Testis (tissue), 3 donors: ENCODE measurements around the gene KLHDC9. TPM values are rescaled to one million over a fixed set of nuclear protein-coding genes. Genes with fewer than 3 reads are reported as not detected.

Source experiments
- DNase-seq: peaks from one replicate; pipeline ENCODE4 v3.0.0-alpha.2; 2019
- H3K27ac ChIP-seq, 2 donors: fragments of 200-600 bp; sonication (generic); one replicate each; pipeline ENCODE4 v1.5.1; 2019
- H3K27me3 ChIP-seq: fragments of 200-600 bp; sonication (generic); one replicate; pipeline ENCODE4 v1.5.1; 2019
- H3K36me3 ChIP-seq: fragments of 200-600 bp; sonication (generic); one replicate; pipeline ENCODE4 v1.5.1; 2017; ENCODE audit warnings: low read depth; ENCODE audit errors: missing control alignments
- H3K4me1 ChIP-seq: fragments of 200-600 bp; sonication (generic); one replicate; pipeline ENCODE4 v1.5.1; 2019
- H3K4me3 ChIP-seq, 2 donors: fragments of 200-600 bp; sonication (generic); one replicate each; pipeline ENCODE4 v1.5.1; 2017 to 2019
- H3K9me3 ChIP-seq: fragments of 200-600 bp; sonication (generic); one replicate; pipeline ENCODE4 v1.5.1; 2017
- CTCF ChIP-seq, 3 experiments: fragments of 450-650 bp in 2 of 3; fragments of 200-600 bp in 1 of 3; sonication (generic) in 1 of 3; IDR thresholded peaks; one replicate each; pipeline ENCODE4 v1.5.1; 2016 to 2019; ENCODE audit warnings: antibody characterized with exemption in 3 of 3, mild to moderate bottlenecking in 2 of 3, moderate library complexity in 1 of 3
- POLR2A ChIP-seq: fragments of 450-650 bp; IDR thresholded peaks from one replicate; pipeline ENCODE4 v1.6.1; 2017; ENCODE audit warnings: antibody characterized with exemption, mild to moderate bottlenecking, moderate library complexity
- WGBS, 2 donors: methylation state at CpG; one replicate each; pipeline ENCODE4 v1.1.5; 2018; 5-methylcytosine and 5-hydroxymethylcytosine counted together
- intact Hi-C: fragments of 100-400 bp; cut with DNase I; formaldehyde crosslinking; loops from one replicate; pipeline ENCODE4 v1.15.1; 2023; ENCODE audit warnings: low total_unique reads
- polyA plus RNA-seq: library from polyadenylated mRNA; stranded (reverse); fragments of 350-450 nt; fragmentation: Illumina TruSeq; extraction: RNeasy Lipid Tissue Mini Kit (QIAGEN cat#74804); gene quantifications from one replicate; pipeline ENCODE4 v1.2.3, GENCODE V29; 2014; ENCODE audit warnings: low read depth, low replicate concordance; ENCODE audit not compliant: insufficient read depth
- total RNA-seq, 2 donors: library from RNA; depleted of rRNA; stranded (reverse); fragments of >200 nt; gene quantifications; one replicate each; pipeline ENCODE4 v1.2.3, GENCODE V29; 2016

Gene KLHDC9
- total and polyA plus RNA-seq, 3 donors from 2014 or later = 55.8 to 144 (median 57.2) TPM

DNA sequence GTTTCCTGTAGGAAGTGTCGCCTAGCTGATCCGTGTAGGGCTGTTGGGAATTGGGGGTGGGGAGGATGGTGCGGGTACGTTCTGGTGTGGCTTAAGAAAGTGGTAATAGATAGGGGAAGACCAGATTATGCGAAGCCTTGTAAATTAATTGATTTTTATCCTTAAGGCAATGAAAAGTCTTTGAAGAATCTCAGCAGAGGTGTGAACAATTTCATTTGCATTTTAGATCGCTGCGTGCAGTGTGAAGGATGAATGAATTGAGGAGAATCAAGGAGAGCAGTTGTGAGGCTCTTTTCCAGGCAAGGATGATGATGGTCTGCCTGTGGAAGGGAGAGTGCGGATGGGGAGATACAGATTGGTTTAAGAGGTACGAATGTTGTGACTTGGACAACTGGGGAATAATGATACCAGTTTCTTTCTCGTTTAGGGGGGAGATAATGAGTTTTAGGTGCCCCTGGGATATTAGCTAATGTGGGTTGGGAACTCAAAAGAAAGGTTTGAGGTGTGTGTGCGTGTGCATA lies 35.1 kb downstream of the KLHDC9 start:
- peak overlapping the region; percentile 88 to 98 for H3K27ac ChIP-seq
- no peak for TF ChIP-seq POLR2A
- TF ChIP-seq CTCF (IDR thresholded peaks at IDR 0.05) = no peak
- no peaks in the 10 kb centered on the region for H3K36me3 ChIP-seq
- no peaks in the 10 kb centered on the region for H3K9me3 ChIP-seq
- peaks cover 24% of the 10 kb centered on the region for H3K4me1 ChIP-seq
- H3K27me3 ChIP-seq = no peaks in the 10 kb centered on the region
- 3 to 4% methylated on average over 11 of the region's 11 CpGs for WGBS, 2 donors
- DNase-seq = no peak
- intact Hi-C loops = no loop called here
- peak overlapping the region; percentile 85 to 89 for H3K4me3 ChIP-seq

DNA sequence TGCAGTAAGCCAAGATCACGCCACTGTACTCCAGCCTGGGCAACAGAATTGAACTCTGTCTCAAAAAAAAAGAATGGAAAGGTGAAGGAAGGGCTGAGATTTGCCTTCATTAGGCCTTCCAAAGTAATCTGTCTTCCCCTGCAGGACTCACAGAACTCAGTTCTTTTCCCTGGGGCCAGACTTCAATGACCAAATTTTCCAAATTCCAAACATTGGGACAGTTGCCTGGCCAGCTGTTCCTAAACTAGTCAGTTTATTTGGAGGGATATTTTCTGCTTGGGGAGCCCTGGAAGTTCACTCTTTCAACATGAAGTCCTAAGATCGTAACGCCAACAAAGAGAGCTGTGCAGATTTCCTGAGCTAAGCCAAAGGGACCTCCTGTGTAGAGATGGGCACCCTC lies 39.7 kb downstream of the KLHDC9 start:
- no peaks in the 10 kb centered on the region for H3K9me3 ChIP-seq
- peaks cover 20% of the 10 kb centered on the region for H3K4me1 ChIP-seq
- intact Hi-C loops = no loop called here
- no peak for TF ChIP-seq POLR2A
- TF ChIP-seq CTCF (IDR thresholded peaks at IDR 0.05) = no peak
- H3K27ac ChIP-seq = peak overlapping the region in 1 of 2 donors; percentile 28
- no peaks in the 10 kb centered on the region for H3K36me3 ChIP-seq
- no peak for DNase-seq
- no peaks in the 10 kb centered on the region for H3K27me3 ChIP-seq
- 57 to 65% methylated on average over 3 of the region's 3 CpGs for WGBS, 2 donors
- H3K4me3 ChIP-seq = no peak overlapping the region

- no peaks in the 10 kb centered on the region for H3K27me3 ChIP-seq
- no peak overlapping the region for H3K4me3 ChIP-seq
- peaks cover 20% of the 10 kb centered on the region for H3K4me1 ChIP-seq
- DNase-seq = no peak
- intact Hi-C loops = no loop called here
- TF ChIP-seq CTCF (IDR thresholded peaks at IDR 0.05) (no peak), POLR2A (no peak)
- WGBS, 2 donors = 61 to 72% methylated on average over 1 of the region's 1 CpG
- no peaks in the 10 kb centered on the region for H3K36me3 ChIP-seq
- H3K27ac ChIP-seq = peak overlapping the region in 1 of 2 donors; percentile 28
- H3K9me3 ChIP-seq = no peaks in the 10 kb centered on the region
Observed at GRCh38 chr1:161138431-161138830, 40.3 kb downstream of the KLHDC9 start.

GRCh38 chr1:161139766-161140165 lies 41.6 kb downstream of the KLHDC9 start:
- Histone ChIP-seq H3K27ac (no peak overlapping the region), H3K27me3 (no peaks in the 10 kb centered on the region), H3K4me3 (no peak overlapping the region), H3K4me1 (peaks cover 10% of the 10 kb centered on the region), H3K9me3 (no peaks in the 10 kb centered on the region), H3K36me3 (no peaks in the 10 kb centered on the region)
- TF ChIP-seq POLR2A (no peak), CTCF (IDR thresholded peaks at IDR 0.05) (peak; percentile 20 to 41 (median 30))
- DNase-seq = peak; percentile 65
- WGBS, 2 donors = 40 to 42% methylated on average over 1 of the region's 1 CpG
- intact Hi-C loops = no loop called here

DNA sequence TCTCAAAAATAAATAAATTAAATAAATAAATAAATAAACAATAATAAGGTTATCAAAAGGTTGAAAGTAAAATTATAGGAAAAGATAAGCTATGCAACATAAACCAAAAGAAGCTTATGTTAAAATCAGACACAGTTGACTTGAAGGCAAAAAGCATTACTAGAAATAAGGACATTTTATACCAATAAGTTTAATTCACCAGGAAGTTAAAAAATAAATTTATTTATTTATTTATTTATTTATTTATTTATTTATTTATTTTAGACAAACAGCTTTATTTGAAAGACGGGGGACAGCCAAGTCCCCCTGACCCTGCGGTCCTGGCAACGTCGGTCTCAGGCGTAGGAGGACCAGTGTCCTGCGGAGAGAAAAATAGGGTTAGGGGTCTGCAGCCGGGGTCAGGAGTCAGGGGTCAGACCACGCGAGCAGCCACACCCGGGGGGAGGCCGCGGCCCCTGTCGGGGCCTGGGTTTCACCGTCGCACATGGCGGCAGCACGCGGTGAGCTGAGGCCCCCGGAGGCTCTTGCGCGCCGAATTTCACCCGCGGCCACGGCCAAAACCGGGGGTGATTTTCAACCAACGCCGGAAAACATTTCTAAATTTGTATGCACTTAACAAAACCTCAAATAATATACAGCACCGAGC lies 42.7 kb downstream of the KLHDC9 start:
- no peak for TF ChIP-seq CTCF (IDR thresholded peaks at IDR 0.05)
- TF ChIP-seq POLR2A = no peak
- H3K36me3 ChIP-seq = no peaks in the 10 kb centered on the region
- H3K4me1 ChIP-seq = peaks cover 10% of the 10 kb centered on the region
- 73 to 76% methylated on average over 29 of the region's 29 CpGs for WGBS, 2 donors
- no peak for DNase-seq
- H3K27ac ChIP-seq = no peak overlapping the region
- H3K27me3 ChIP-seq = no peaks in the 10 kb centered on the region
- H3K9me3 ChIP-seq = no peaks in the 10 kb centered on the region
- intact Hi-C loops = no loop called here
- no peak overlapping the region for H3K4me3 ChIP-seq
